ENCODE data around the gene GRIK1.

DNA sequence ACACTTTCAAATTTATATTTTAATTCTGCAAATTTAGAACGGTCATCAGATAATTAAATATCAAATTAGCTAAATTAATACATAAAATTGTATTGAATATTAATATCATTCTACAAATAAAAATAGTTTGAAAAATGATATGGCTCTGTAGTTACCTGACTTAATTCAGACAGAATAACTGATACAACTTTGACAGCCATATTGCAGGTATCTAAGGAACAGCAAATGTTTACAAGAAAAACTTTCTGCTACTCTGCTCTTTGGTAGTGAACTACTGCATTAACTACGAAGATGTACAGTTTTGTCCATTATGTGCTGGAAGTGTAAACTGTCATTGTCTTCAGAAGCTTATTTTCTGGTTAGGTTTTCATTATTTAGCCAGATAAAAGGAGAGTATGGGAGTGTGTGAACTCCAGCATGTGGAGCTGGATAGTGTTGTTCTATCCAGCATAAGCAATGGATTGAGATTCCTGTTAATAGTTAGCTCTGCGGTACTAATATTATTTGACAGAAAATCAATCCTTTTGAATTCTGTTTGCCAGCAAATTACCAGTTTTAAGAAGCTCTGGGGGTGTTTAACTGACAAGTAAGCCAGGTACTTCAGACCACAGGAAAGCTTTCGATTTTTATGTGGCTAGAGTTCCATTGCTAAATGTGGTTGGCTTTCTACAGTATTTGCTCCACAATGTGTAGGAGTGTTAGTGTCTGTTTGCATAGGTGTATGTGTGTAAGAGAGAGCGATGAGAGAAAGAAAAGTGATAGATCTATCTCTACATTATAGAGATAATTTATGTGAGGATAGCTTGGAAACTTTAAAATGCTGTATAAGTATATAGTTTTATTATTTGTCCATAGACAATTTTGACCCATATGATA lies 247.9 kb downstream of the GRIK1 start:
- TF ChIP-seq POLR2AphosphoS5 (IDR thresholded peaks at IDR 0.05; ENCODE audit: insufficient read depth in 1 of 2, low read depth in 1 of 2) (no peak), POLR2A (IDR thresholded peaks at IDR 0.05) (no peak)

Data from vagina (tissue), 2 donors.